HG03280 (cell line): Measurements from ENCODE around the gene KLB.

Experiments used
- ATAC-seq: cut with Tn5 transposase; IDR thresholded peaks from one replicate; pipeline ENCODE4 v1.9.1; 2021; ENCODE audit warnings: mild to moderate bottlenecking, moderate library complexity; ENCODE audit not compliant: unreplicated experiment

The KLB gene

DNA sequence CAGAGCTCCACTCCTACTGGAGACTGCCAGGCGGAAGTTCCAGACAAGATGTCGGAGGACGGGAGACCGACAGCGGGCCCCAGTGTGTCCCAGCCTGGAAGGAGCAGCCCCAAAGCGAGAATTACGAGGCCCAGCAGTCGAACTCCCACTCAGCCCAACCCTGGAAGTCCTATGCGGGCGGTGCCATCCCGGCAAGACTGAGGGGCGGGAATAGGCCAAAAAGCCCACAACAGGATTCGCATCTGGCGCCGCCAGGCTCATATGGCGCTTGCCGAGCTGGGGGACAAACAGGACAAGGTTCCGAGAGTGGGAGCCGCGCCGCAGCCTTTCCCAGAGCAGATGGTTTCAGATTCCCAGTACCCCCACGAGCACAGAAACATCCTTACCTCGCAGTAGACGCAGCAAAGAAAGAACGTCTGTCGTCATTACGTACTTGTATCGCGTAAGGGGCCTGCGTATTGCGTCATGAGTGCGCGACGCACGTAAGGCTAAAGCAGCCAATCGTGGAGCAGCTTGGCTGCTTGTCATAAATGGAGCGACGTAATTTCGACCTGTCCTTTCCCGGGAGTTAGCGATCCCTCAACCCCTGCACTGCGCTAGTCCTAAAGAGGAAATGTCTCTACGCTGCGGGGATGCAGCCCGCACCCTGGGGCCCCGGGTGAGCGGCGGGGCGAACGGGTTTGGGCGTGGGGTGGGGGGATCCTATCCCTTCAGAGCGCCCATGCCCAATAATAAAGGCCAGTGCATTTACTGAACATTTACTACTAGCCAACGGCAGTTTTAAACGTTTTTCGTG, 52.0 kb downstream of the KLB start, which contains the start of the genes LIAS and RPL9:
LIAS (plus strand) TSS at position 552 of the 796 bp plus-strand sequence; CDS start at position 614, 62 bp downstream.
RPL9 (minus strand) TSS at position 418 of the 796 bp plus-strand sequence. CDS start 483 bp downstream, outside the sequence.
- peak; percentile 84 for ATAC-seq

- no peak for ATAC-seq
Observed at GRCh38 chr4:39464886-39465501, 58.3 kb downstream of the KLB start.

DNA sequence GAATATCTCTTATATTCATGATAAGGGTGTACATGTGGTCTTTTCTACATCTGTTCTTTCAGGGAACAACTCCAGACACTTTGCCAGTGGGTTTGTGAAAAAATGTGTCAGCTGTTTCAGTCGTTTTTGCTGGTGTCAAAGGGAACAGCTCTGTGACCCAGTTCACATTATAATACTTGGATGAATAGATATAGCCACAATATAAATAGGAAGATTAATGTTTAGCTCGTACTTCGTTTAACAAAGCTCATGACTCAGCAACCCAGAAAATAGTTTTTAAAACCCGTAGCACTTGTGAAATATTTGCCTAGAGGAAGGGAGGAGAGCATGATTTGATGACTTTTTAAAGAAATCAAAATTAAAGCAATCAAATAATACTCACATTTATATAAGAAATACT, 60.0 kb downstream of the KLB start:
- ATAC-seq, result no peak

- ATAC-seq, result no peak
Observed at GRCh38 chr4:39467464-39467863, 60.7 kb downstream of the KLB start.

GRCh38 chr4:39469429-39470077, 62.8 kb downstream of the KLB start:
- ATAC-seq, result peak; percentile 85

DNA sequence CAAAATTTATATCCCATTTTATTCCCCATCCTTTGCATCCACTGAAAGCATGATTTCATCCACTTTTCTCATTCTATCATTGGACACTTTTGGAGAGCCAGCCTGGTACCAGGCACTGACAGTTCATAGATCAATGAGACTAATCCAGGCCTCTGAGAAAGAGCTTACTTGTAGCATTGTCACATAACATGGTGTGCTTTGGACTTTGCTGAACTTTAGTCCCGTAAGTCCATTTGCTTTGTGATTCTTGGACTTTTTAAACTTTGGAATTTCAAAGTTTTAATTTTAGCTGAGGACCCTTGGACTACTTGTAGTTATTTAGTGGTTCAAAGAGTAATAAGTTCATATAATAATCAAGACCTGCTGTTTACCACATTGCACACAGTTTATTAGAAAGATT, 63.7 kb downstream of the KLB start:
- no peak for ATAC-seq

DNA sequence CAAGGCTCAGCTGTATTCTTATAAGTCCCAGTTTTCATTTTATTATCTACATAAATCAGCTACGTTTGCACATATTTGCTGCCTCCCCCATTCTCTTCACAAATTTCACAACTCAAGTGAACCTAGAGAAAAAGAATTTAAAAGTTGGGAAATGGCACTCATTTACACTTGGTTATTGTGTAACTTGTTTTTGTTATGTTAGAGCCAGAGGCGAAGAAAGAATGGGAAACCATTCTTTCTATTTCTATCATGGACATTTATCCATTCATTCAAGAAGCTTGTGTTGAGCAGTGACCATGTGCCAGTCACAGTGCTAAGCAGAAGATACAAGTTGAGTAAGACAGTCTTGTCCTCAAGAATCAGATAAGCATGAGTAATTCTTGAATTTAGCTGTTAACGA, 65.7 kb downstream of the KLB start:
- no peak for ATAC-seq

DNA sequence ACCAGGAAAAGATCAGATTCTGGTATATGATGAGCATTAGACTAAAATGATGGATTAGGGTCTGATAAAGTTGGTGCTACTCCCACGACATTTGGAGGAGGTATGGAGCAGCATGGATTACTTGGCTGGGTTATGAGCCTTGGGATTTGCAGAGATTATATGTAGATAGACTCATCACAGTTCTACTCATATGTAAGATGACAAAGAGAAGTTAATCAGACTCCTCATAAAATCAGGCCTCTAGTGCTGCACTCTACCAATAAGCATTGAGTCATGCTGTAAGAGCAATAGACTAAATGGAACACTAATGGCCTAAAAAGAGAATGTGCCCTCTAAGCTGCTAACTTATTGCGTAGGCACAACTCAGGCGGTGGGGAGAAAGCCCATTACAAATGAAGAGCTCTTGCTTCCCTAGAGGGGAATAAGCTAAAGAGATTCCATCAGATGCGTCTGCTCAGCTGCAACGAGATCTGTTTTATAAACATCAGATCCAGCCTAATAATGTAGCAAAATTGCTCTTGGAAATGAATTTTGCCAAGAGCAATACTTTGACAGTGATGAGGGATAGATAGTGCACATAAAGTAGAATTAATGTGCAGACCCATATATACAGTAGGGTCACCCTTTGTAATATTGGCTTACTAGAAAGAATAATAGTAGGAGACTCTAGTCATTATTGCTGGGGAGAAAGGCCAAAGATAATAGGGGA, 69.6 kb downstream of the KLB start:
- no peak for ATAC-seq

DNA sequence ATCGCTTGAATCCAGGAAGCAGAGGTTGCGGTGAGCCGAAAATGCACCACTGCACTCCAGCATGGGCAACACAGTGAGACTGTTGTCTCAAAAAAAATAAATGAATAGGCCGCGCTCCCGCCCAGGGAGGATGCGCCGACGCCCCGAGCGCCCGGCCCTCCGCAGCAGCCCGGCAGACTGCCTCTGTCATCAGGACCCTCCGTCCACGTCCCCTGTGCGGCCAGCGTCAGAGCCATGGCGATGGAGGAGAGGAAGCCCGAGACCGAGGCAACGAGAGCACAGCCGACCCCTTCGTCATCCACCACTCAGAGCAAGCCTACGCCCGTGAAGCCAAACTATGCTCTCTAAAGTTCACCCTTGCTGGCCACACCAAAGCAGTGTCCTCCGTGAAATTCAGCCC, 73.5 kb downstream of the KLB start:
- no peak for ATAC-seq

DNA sequence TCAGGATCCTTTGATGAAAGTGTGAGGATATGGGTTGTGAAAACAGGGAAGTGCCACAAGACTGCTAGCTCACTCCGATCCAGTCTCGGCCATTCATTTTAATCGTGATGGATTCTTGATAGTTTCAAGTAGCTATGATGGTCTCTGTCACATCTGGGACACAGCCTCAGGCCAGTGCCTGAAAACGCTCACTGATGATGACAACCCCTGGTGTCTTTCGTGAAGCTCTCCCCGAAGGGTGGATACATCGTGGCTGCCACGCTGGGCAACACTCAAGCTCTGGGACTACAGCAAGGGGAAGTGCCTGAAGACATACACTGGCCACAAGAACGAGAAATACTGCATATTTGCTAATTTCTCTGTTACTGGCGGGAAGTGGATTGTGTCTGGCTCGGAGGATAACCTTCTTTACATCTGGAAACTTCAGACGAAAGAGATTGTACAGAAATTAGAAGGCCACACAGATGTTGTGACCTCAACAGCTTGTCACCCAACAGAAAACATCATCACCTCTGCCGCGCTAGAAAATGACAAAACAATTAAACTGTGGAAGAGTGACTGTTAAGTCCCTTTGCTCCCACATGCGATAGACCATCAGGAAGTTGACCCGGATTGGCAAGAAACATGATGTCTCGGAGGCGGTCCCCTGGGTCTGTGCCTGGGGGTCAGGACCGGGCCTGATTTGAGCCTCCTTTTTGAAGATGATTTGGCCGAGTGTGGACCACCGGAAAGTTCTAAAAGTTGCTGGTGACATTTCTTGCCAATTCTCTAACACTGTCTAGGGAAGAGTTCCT, 74.4 kb downstream of the KLB start:
- no peak for ATAC-seq

- ATAC-seq, result no peak
Observed at GRCh38 chr4:39484582-39485272, 78.0 kb downstream of the KLB start.

DNA sequence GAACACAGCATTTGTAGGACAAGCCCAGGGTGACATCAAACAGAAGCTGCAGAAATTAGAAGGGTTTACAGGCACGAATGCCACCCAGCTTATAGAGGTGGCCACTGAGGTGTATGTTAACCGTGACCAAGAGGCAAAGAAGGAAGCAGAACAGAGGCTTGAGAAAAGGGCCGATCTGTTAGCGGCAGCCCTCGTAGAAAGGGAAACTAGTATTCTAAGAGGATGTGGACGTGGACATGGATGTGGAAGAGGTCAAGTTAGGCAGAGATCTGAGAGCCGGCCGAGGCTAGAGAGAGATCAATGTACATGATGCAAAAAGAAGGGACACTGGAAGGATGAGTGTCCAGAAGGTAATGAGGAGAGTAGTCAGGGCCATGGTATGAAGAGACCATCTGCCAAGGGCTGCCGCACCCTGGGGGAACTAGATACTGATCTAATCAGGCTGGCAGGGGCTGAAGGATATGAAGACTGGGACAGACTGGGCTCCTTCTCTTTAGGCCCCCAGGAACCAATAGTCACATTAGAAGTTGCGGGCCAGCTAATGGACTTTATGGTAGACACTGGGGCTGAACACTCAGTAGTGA, 79.6 kb downstream of the KLB start:
- no peak for ATAC-seq

DNA sequence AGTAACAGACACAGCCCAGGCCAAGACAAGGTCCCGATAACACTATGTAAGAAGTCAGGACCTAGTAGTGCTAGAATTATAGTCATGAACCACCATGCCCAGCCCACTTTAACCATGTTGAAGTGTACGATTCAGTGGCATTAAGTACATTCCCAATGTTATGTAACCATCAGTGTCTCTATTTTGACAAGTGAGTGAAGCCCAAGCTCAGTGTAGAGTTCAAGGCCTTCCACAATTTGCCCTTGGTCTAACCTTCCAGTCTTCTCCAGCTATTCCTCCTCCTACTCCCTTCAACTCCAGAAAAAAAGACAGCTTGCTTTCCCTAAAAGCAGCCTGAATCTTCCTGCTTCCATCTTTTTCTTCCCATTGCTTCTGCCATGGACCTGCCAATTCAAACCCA, 83.6 kb downstream of the KLB start:
- no peak for ATAC-seq

DNA sequence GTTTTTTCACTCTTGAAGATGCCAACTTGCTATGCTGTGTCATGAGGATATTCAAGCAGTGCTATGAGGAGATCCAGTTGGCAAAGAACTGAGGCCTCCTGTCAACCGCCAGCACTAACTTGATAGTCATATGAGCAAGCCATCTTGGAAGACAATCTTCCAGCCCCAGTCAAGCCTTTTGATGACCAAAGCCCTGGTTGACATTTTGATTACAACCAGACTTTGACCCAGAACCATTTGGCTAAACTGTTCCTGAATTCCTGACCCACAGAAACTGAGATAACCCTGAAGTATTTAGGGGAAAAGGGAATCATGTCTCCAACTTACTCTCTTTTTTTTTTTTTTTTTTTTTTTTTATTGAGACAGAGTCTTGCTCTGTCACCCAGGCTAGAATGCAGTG, 87.6 kb downstream of the KLB start:
- ATAC-seq, result no peak

DNA sequence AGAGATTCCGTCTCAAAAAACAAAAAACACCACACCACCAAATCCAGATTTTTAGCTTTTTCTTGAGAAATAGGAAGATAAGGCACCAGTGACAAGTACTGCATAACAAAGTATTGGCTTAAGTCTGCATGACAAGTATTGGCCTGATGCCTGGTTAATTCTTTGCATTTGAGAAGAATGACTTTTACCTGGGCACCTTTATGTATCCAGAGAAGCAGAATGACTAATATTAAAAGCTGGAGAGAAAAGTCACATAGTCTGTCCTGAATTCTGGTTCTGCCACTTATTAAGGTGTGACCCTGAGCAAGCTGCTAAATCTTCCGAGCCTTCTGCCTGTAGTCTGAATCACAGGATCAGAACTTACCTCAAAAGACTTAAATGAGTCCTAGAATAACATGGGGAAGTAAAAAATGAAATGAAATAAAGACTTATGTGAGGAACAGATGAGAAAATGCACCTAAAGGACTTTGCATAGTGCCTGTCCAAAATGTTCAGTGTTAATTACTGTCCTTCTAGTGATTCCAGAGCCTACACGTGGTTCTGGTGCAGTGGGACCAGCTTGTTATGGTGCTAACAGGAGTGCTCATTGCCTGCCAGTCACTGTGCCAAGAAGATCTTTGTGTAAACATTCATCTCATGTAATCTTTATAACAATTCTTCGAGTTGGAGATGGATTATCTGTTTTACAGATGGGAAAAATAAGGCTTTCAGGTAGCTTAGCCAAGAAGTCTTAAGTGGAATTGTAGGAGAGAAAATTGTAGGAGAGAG, 88.9 kb downstream of the KLB start:
- no peak for ATAC-seq

GRCh38 chr4:39497909-39498726, 91.4 kb downstream of the KLB start:
- ATAC-seq, result no peak

- ATAC-seq, result no peak
Observed at GRCh38 chr4:39498727-39499020, 91.9 kb downstream of the KLB start.
